Measurements from ENCODE around the gene FECH. TPM values are rescaled to one million over a fixed set of nuclear protein-coding genes. Genes with fewer than 3 reads are reported as not detected.

FECH gene
- total and polyA plus RNA-seq, 2 donors (not counting 1 experiment from before 2014, with no cell fraction given), result 5.8 to 10.4 TPM

DNA sequence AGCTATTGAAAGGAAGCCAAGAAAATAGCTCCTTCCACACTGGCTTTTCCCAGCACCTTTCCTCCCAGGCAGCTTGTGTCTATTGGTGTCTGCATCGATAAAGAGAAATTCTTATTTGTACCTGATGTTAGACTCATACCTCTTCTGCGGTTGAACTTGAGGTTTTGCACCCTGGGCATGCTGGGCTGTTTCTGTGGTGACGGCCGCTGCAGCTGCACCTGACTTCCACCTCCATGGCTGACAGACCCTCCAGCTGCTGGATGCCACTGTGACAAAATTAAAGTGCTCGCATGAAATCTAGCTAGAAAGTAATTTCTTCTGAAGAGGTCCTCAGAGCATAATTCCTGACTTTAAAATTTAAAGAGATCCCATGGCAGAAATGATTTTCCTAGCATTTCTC, 6.6 kb downstream of the FECH start:
- no peak overlapping the region for H3K27ac Mint-ChIP-seq

DNA sequence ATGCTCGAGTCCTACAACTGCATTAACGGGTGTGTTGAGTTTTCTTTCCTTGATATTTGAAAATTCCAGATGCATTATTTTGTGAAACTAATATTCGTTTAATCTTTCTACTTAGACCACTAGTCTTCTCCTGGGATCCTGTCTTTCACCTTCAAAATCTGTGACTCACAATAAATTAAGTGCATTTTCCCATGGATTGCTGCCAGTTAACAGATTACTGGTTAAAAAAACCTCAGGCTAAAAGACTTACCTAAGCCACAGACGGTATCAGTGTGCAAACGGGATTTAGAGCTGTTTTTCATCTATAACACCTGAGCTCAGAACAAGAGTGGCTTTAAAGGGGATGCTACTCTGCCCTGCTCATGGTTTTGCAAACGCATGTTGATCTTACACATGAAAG, 10.2 kb downstream of the FECH start:
- Histone ChIP-seq H3K4me2 (replicated peaks; ENCODE audit: low read depth, low read length, poor library complexity, severe bottlenecking) (no peak overlapping the region), H3K27ac (ENCODE audit: low read length in 2 of 2) (no peak overlapping the region), H2AFZ (ENCODE audit: insufficient read depth, low read depth, low read length, poor library complexity, severe bottlenecking) (no peak overlapping the region), H3K79me2 (ENCODE audit: control insufficient read depth, insufficient read depth, low read length) (no peaks in the 10 kb centered on the region), H3K4me3 (ENCODE audit: control extremely low read depth in 1 of 5, extremely low read depth in 1 of 5, insufficient read depth in 1 of 5, low read depth in 2 of 5, low read length in 4 of 5) (no peak overlapping the region), H3K9ac (ENCODE audit: low read length) (no peak overlapping the region), H4K20me1 (ENCODE audit: control insufficient read depth, insufficient read depth, low read length, poor library complexity, severe bottlenecking) (no peaks in the 10 kb centered on the region), H3K27me3 (replicated peaks in 1 of 4; ENCODE audit: control extremely low read depth in 1 of 4, control insufficient read depth in 3 of 4, insufficient read depth in 4 of 4, low read length in 3 of 4) (no peaks in the 10 kb centered on the region), H3K36me3 (replicated peaks in 1 of 2; ENCODE audit: control extremely low read depth in 1 of 2, control insufficient read depth in 1 of 2, extremely low read depth in 1 of 2, insufficient read depth in 2 of 2, low read length in 1 of 2) (peaks cover 0 to 6% of the 10 kb centered on the region in 2 experiments), H3K9me3 (ENCODE audit: control extremely low read depth in 1 of 3, control insufficient read depth in 2 of 3, insufficient read depth in 1 of 3, low read length in 2 of 3) (no peaks in the 10 kb centered on the region), H3K4me1 (ENCODE audit: control insufficient read depth in 2 of 2, insufficient read depth in 2 of 2, low read length in 2 of 2) (peaks cover 11 to 17% of the 10 kb centered on the region in 2 donors)
- CTCF ChIA-PET, result no interaction called here
- POLR2A ChIA-PET, result no interaction called here
- no peaks in the 10 kb centered on the region for H3K9me3 Mint-ChIP-seq (ENCODE audit: insufficient read depth)
- H3K4me1 Mint-ChIP-seq, result peaks cover 20% of the 10 kb centered on the region
- no peak for ATAC-seq (ENCODE audit: low read depth)
- H3K27ac Mint-ChIP-seq, result no peak overlapping the region
- intact Hi-C loops (cut with micrococcal nuclease), result no loop called here
- no peak for DNase-seq
- no peak for TF ChIP-seq EZH2 (IDR thresholded peaks at IDR 0.05; ENCODE audit: borderline replicate concordance, insufficient read depth, low read depth, low read length, poor library complexity, severe bottlenecking)
- TF ChIP-seq, protein P1, sequence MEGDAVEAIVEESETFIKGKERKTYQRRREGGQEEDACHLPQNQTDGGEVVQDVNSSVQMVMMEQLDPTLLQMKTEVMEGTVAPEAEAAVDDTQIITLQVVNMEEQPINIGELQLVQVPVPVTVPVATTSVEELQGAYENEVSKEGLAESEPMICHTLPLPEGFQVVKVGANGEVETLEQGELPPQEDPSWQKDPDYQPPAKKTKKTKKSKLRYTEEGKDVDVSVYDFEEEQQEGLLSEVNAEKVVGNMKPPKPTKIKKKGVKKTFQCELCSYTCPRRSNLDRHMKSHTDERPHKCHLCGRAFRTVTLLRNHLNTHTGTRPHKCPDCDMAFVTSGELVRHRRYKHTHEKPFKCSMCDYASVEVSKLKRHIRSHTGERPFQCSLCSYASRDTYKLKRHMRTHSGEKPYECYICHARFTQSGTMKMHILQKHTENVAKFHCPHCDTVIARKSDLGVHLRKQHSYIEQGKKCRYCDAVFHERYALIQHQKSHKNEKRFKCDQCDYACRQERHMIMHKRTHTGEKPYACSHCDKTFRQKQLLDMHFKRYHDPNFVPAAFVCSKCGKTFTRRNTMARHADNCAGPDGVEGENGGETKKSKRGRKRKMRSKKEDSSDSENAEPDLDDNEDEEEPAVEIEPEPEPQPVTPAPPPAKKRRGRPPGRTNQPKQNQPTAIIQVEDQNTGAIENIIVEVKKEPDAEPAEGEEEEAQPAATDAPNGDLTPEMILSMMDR (IDR thresholded peaks at IDR 0.05), result no peak
- no peak overlapping the region for H3K4me3 Mint-ChIP-seq
- no peaks in the 10 kb centered on the region for H3K27me3 Mint-ChIP-seq
- 89% methylated on average over 3 of the region's 6 CpGs for WGBS (ENCODE audit: insufficient coverage)

More for the DNA sequence above, 6.6 kb downstream of the FECH start:
- H3K4me1 ChIP-seq (ENCODE audit: control insufficient read depth in 2 of 2, insufficient read depth in 2 of 2, low read length in 2 of 2), result peaks cover 19 to 26% of the 10 kb centered on the region in 2 donors
- no peak overlapping the region for H3K9ac ChIP-seq (ENCODE audit: low read length)
- no peak overlapping the region for H3K4me3 Mint-ChIP-seq
- ChIA-PET POLR2A (no interaction called here), CTCF (interaction anchor here (0.5 to 3.9 kb wide), 2 partner anchors 18 to 932 kb away, joined by 3 to 11 read pairs; no protein-coding TSS in a partner anchor)
- H2AFZ ChIP-seq (ENCODE audit: insufficient read depth, low read depth, low read length, poor library complexity, severe bottlenecking), result no peak overlapping the region
- no peaks in the 10 kb centered on the region for H3K27me3 Mint-ChIP-seq
- no peaks in the 10 kb centered on the region for H3K9me3 ChIP-seq (ENCODE audit: control extremely low read depth in 1 of 3, control insufficient read depth in 2 of 3, insufficient read depth in 1 of 3, low read length in 2 of 3)
- H3K4me1 Mint-ChIP-seq, result peaks cover 28% of the 10 kb centered on the region
- H3K27ac ChIP-seq (ENCODE audit: low read length in 2 of 2), result no peak overlapping the region
- intact Hi-C loops (cut with micrococcal nuclease), result loop anchor here (10.0 kb wide), 1 partner anchor 465 kb away; the partner anchor contains the start of gene NEDD4L
- ATAC-seq (ENCODE audit: low read depth) (no peak), DNase-seq (no peak)
- no peaks in the 10 kb centered on the region for H3K27me3 ChIP-seq (replicated peaks in 1 of 4; ENCODE audit: control extremely low read depth in 1 of 4, control insufficient read depth in 3 of 4, insufficient read depth in 4 of 4, low read length in 3 of 4)
- H3K36me3 ChIP-seq (replicated peaks in 1 of 2; ENCODE audit: control extremely low read depth in 1 of 2, control insufficient read depth in 1 of 2, extremely low read depth in 1 of 2, insufficient read depth in 2 of 2, low read length in 1 of 2), result peaks cover 0 to 2% of the 10 kb centered on the region in 2 experiments
- H3K4me3 ChIP-seq (ENCODE audit: control extremely low read depth in 1 of 5, extremely low read depth in 1 of 5, insufficient read depth in 1 of 5, low read depth in 2 of 5, low read length in 4 of 5), result no peak overlapping the region
- no peaks in the 10 kb centered on the region for H4K20me1 ChIP-seq (ENCODE audit: control insufficient read depth, insufficient read depth, low read length, poor library complexity, severe bottlenecking)
- H3K4me2 ChIP-seq (replicated peaks; ENCODE audit: low read depth, low read length, poor library complexity, severe bottlenecking), result no peak overlapping the region
- no peaks in the 10 kb centered on the region for H3K79me2 ChIP-seq (ENCODE audit: control insufficient read depth, insufficient read depth, low read length)
- no peaks in the 10 kb centered on the region for H3K9me3 Mint-ChIP-seq (ENCODE audit: insufficient read depth)
- WGBS (ENCODE audit: insufficient coverage), result 58% methylated on average over 5 of the region's 5 CpGs
- TF ChIP-seq, protein P1 (IDR thresholded peaks at IDR 0.05), result no peak
- TF ChIP-seq EZH2 (IDR thresholded peaks at IDR 0.05; ENCODE audit: borderline replicate concordance, insufficient read depth, low read depth, low read length, poor library complexity, severe bottlenecking), result no peak

Measured in B cell (primary cell).